Upper lobe of left lung (tissue), 6 donors: ENCODE results near the gene REEP5. TPM values are rescaled to one million over a fixed set of nuclear protein-coding genes. Genes with fewer than 3 reads are reported as not detected.
A peak's percentile ranks its signal among the peaks of the same experiment; 100 is the strongest.

ENCODE experiments used
- ATAC-seq, 2 donors: fragments of 200-7000 bp; cut with Tn5 transposase; one replicate each; pipeline ENCODE4 v1.9.1; 2022; ENCODE audit warnings: mild to moderate bottlenecking in 2 of 2, moderate library complexity in 2 of 2; ENCODE audit not compliant: low FRiP score in 2 of 2
- DNase-seq, 2 donors: peaks; one replicate each; pipeline ENCODE4 v3.0.0-alpha.2; 2019 to 2020
- H3K27ac ChIP-seq, 4 donors: fragments of 200-600 bp; sonication (generic); one replicate each; pipeline ENCODE4 v1.5.1; 2016 to 2019
- H3K27me3 ChIP-seq, 4 donors: fragments of 200-600 bp; sonication (generic); one replicate each; pipeline ENCODE4 v1.5.1; 2017 to 2019
- H3K36me3 ChIP-seq, 4 donors: fragments of 200-600 bp; sonication (generic); one replicate each; pipeline ENCODE4 v1.5.1; 2016 to 2019
- H3K4me1 ChIP-seq, 4 donors: fragments of 200-600 bp; sonication (generic); one replicate each; pipeline ENCODE4 v1.5.1; 2018 to 2019
- H3K4me3 ChIP-seq, 4 donors: fragments of 200-600 bp; sonication (generic); one replicate each; pipeline ENCODE4 v1.5.1; 2017 to 2019; ENCODE audit warnings: mild to moderate bottlenecking in 2 of 4, moderate library complexity in 1 of 4
- H3K9me3 ChIP-seq, 4 donors: fragments of 200-600 bp; sonication (generic); one replicate each; pipeline ENCODE4 v1.5.1; 2018 to 2019
- EP300 ChIP-seq, 4 donors: sonication (generic); formaldehyde crosslinking; IDR thresholded peaks; one replicate each; pipeline ENCODE4 v1.5.1; 2017; ENCODE audit warnings: antibody characterized with exemption in 4 of 4, control low read depth in 2 of 4
- POLR2A ChIP-seq, 4 donors: fragments of 450-650 bp; IDR thresholded peaks; one replicate each; pipeline ENCODE4 v1.5.1; 2016 to 2017; ENCODE audit warnings: antibody characterized with exemption in 4 of 4, mild to moderate bottlenecking in 2 of 4
- POLR2AphosphoS5 ChIP-seq, 2 donors: sonication (generic); formaldehyde crosslinking; IDR thresholded peaks; one replicate each; pipeline ENCODE4 v1.5.1; 2017; ENCODE audit warnings: antibody characterized with exemption in 2 of 2
- WGBS, 2 donors: methylation state at CpG; one replicate each; pipeline ENCODE4 v1.1.5; 2017 to 2018; 5-methylcytosine and 5-hydroxymethylcytosine counted together
- total RNA-seq, 6 donors: library from RNA; depleted of rRNA in 4 of 6; stranded (reverse); fragments of >200 nt in 4 of 6; gene quantifications; one replicate each; pipeline versions ENCODE4 v1.1.0 to v1.2.1, GENCODE V29; 2016 to 2021
- TF ChIP-seq, protein P1 (sequence below), 6 experiments: fragments of 450-650 bp in 4 of 6; fragments of 200-600 bp in 2 of 6; sonication (generic) in 2 of 6; IDR thresholded peaks; one replicate each; pipeline ENCODE4 v1.5.1; 2016 to 2019; ENCODE audit warnings: antibody characterized with exemption in 6 of 6
- donor health status: DM: no; HTN: no; CAD: no; lungs with moderate emphysema.
- donor health status: DM: no; HTN: yes; CAD: no; lungs with severe emphysema.

REEP5 gene
- total RNA-seq, 6 donors from 2014 or later, result 43.0 to 108 (median 95.3) TPM

DNA sequence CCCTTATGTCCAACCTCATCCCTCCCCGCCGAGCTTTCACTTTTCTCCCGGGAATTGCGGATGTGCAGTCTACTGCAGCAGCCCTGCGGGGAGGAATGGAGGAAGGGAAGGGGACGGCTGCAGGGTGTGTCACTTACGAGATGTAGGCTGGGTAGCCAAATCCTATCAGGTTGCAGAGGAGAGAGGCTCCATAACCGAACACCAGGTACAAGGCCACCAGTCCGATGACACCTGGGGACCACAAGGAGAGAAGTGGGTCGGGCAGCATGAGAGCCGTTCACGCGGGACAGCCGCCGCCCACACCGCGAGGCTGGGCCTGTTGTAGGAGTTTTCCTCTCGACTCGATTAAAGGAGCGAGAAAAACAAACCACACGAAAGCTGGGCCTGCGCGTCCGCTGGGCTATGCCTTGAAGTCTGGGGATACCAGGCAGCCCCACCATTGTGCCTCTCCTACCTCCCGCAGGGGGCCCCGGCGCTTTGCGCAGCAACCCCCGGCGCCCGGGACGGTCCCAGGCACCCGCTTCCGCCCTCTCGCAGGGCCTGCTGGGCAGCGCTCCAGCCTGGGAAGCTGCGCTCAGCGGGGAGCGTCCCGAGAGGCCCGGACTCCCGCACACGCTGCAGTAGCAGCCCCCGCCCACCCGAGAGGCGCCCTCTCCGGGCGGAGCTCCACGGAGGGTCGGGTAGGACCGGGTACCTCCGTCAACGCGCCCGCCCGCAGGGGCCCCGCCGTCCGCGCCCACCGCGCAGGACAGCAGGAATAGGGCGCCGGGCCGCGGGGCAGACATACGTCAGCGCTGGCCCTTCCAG, 798 bp downstream of the REEP5 start:
- ATAC-seq, result peak; percentile 85 to 88
- Histone ChIP-seq H3K4me1 (peaks cover 39 to 60% (median 44%) of the 10 kb centered on the region in 4 donors), H3K27ac (peak overlapping the region; percentile 96 to 98 (median 97)), H3K27me3 (no peaks in the 10 kb centered on the region), H3K36me3 (peaks cover 0 to 25% (median 9%) of the 10 kb centered on the region in 4 donors), H3K4me3 (peak overlapping the region; percentile 55 to 99 (median 80)), H3K9me3 (no peaks in the 10 kb centered on the region)
- 0 to 3% methylated on average over 8 to 34 of the region's 68 CpGs for WGBS, 2 donors
- TF ChIP-seq POLR2A (IDR thresholded peaks at IDR 0.05) (peak in 2 of 4 donors; percentile 31 to 35), POLR2AphosphoS5 (IDR thresholded peaks at IDR 0.05) (peak; percentile 34 to 37), EP300 (IDR thresholded peaks at IDR 0.05) (no peak)
- DNase-seq, result peak; percentile 67 to 93

GRCh38 chr5:112919972-112920371, 2.1 kb downstream of the REEP5 start:
- Histone ChIP-seq H3K36me3 (peaks cover 0 to 27% (median 11%) of the 10 kb centered on the region in 4 donors), H3K4me3 (peak overlapping the region in 1 of 4 donors; percentile 99), H3K27me3 (no peaks in the 10 kb centered on the region), H3K4me1 (peaks cover 39 to 73% (median 45%) of the 10 kb centered on the region in 4 donors), H3K27ac (peak overlapping the region in 1 of 4 donors; percentile 98), H3K9me3 (no peaks in the 10 kb centered on the region)
- WGBS, 2 donors, result 93 to 96% methylated on average over 6 of the region's 6 CpGs
- DNase-seq (no peak), ATAC-seq (no peak)
- TF ChIP-seq POLR2AphosphoS5 (IDR thresholded peaks at IDR 0.05), result no peak
- TF ChIP-seq, protein P1, sequence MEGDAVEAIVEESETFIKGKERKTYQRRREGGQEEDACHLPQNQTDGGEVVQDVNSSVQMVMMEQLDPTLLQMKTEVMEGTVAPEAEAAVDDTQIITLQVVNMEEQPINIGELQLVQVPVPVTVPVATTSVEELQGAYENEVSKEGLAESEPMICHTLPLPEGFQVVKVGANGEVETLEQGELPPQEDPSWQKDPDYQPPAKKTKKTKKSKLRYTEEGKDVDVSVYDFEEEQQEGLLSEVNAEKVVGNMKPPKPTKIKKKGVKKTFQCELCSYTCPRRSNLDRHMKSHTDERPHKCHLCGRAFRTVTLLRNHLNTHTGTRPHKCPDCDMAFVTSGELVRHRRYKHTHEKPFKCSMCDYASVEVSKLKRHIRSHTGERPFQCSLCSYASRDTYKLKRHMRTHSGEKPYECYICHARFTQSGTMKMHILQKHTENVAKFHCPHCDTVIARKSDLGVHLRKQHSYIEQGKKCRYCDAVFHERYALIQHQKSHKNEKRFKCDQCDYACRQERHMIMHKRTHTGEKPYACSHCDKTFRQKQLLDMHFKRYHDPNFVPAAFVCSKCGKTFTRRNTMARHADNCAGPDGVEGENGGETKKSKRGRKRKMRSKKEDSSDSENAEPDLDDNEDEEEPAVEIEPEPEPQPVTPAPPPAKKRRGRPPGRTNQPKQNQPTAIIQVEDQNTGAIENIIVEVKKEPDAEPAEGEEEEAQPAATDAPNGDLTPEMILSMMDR (IDR thresholded peaks at IDR 0.05), result no peak
- no peak for TF ChIP-seq POLR2A (IDR thresholded peaks at IDR 0.05)
- TF ChIP-seq EP300 (IDR thresholded peaks at IDR 0.05), result no peak

- DNase-seq (no peak), ATAC-seq (no peak)
- H3K9me3 ChIP-seq, result no peaks in the 10 kb centered on the region
- no peak overlapping the region for H3K4me3 ChIP-seq
- peaks cover 0 to 30% (median 11%) of the 10 kb centered on the region in 4 donors for H3K36me3 ChIP-seq
- WGBS, 2 donors, result 46 to 53% methylated on average over 1 of the region's 1 CpG
- H3K27ac ChIP-seq, result peak overlapping the region in 1 of 4 donors; percentile 13
- no peaks in the 10 kb centered on the region for H3K27me3 ChIP-seq
- TF ChIP-seq POLR2A (IDR thresholded peaks at IDR 0.05) (no peak), EP300 (IDR thresholded peaks at IDR 0.05) (no peak), POLR2AphosphoS5 (IDR thresholded peaks at IDR 0.05) (no peak)
- TF ChIP-seq, protein P1 (IDR thresholded peaks at IDR 0.05), result no peak
- peaks cover 39 to 72% (median 45%) of the 10 kb centered on the region in 4 donors for H3K4me1 ChIP-seq
These were observed 3.3 kb downstream of the REEP5 start for GRCh38 chr5:112918679-112919078.

DNA sequence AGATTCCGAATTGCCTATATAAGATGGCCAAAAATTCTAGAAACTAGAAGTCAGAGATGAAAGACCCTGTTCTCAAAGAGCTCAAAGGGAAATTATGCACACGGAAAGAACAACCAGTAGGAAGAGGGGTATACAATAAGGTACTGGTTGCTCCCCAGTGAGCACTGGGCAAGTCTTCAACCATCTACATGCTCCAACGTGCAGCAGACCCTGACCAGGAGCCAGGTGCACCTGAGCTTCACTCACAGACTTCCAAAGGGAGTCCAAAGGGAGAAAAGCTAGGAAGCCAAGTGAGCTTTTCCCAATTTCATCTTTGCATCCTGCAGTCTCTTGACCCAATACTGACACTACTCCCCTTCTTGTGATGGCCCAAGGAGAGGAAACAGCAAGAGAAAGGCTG, 3.9 kb downstream of the REEP5 start:
- TF ChIP-seq, protein P1 (IDR thresholded peaks at IDR 0.05), result no peak
- TF ChIP-seq POLR2AphosphoS5 (IDR thresholded peaks at IDR 0.05) (no peak), EP300 (IDR thresholded peaks at IDR 0.05) (no peak), POLR2A (IDR thresholded peaks at IDR 0.05) (no peak)
- no peak overlapping the region for H3K27ac ChIP-seq
- no peak for ATAC-seq
- no peaks in the 10 kb centered on the region for H3K9me3 ChIP-seq
- H3K4me3 ChIP-seq, result no peak overlapping the region
- no peaks in the 10 kb centered on the region for H3K27me3 ChIP-seq
- WGBS, 2 donors, result 84 to 85% methylated on average over 3 of the region's 3 CpGs
- H3K36me3 ChIP-seq, result peaks cover 0 to 30% (median 11%) of the 10 kb centered on the region in 4 donors
- DNase-seq, result no peak
- peaks cover 36 to 67% (median 45%) of the 10 kb centered on the region in 4 donors for H3K4me1 ChIP-seq

- H3K36me3 ChIP-seq, result peaks cover 0 to 30% (median 11%) of the 10 kb centered on the region in 4 donors
- WGBS, 2 donors, result 96 to 100% methylated on average over 1 to 2 of the region's 2 CpGs
- TF ChIP-seq POLR2AphosphoS5 (IDR thresholded peaks at IDR 0.05) (no peak), POLR2A (IDR thresholded peaks at IDR 0.05) (no peak), EP300 (IDR thresholded peaks at IDR 0.05) (no peak)
- TF ChIP-seq, protein P1 (IDR thresholded peaks at IDR 0.05), result no peak
- no peaks in the 10 kb centered on the region for H3K9me3 ChIP-seq
- H3K4me3 ChIP-seq, result no peak overlapping the region
- ATAC-seq (no peak), DNase-seq (no peak)
- H3K4me1 ChIP-seq, result peaks cover 33 to 61% (median 39%) of the 10 kb centered on the region in 4 donors
- no peak overlapping the region for H3K27ac ChIP-seq
- H3K27me3 ChIP-seq, result no peaks in the 10 kb centered on the region
These were observed 4.5 kb downstream of the REEP5 start for GRCh38 chr5:112917453-112917995.
